Chondrocyte (in vitro differentiated cells): ENCODE measurements around the gene SEMA4D. TPM values are rescaled to one million over a fixed set of nuclear protein-coding genes. Genes with fewer than 3 reads are reported as not detected.

Source experiments
- DNase-seq: peaks from one replicate; pipeline ENCODE4 v3.0.0; 2021; ENCODE audit warnings: mixed read lengths, low spot score
- H3K27ac Mint-ChIP-seq: one replicate; pipeline ENCODE4 v1.8.0; 2021; ENCODE audit warnings: mild to moderate bottlenecking, moderate library complexity, mixed read lengths; ENCODE audit not compliant: unreplicated experiment
- H3K27me3 Mint-ChIP-seq: 2 replicates; pipeline ENCODE4 v1.8.0; 2021; ENCODE audit warnings: low read depth, mixed read lengths
- H3K36me3 Mint-ChIP-seq: 2 replicates; pipeline ENCODE4 v1.8.0; 2021; ENCODE audit warnings: low read depth, mixed read lengths
- H3K4me1 Mint-ChIP-seq: 2 replicates; pipeline ENCODE4 v1.8.0; 2021; ENCODE audit warnings: low read depth, mild to moderate bottlenecking, mixed read lengths
- H3K4me3 Mint-ChIP-seq: one replicate; pipeline ENCODE4 v1.8.0; 2021; ENCODE audit warnings: mild to moderate bottlenecking, moderate library complexity, mixed read lengths; ENCODE audit not compliant: unreplicated experiment
- H3K9me3 Mint-ChIP-seq: 2 replicates; pipeline ENCODE4 v1.8.0; 2021; ENCODE audit warnings: low read depth, mixed read lengths
- total RNA-seq: library from RNA; stranded (reverse); gene quantifications from 3 replicates; pipeline ENCODE4 v1.2.1, GENCODE V29; 2021
- TF ChIP-seq, protein P1 (sequence below): fragments of 200-600 bp; sonication (generic); IDR thresholded peaks from 2 replicates; pipeline ENCODE4 v1.5.0; 2021; ENCODE audit warnings: antibody characterized with exemption, mild to moderate bottlenecking, moderate library complexity

SEMA4D gene
- total RNA-seq, 1 donor from 2014 or later, result 3.8 TPM

DNA sequence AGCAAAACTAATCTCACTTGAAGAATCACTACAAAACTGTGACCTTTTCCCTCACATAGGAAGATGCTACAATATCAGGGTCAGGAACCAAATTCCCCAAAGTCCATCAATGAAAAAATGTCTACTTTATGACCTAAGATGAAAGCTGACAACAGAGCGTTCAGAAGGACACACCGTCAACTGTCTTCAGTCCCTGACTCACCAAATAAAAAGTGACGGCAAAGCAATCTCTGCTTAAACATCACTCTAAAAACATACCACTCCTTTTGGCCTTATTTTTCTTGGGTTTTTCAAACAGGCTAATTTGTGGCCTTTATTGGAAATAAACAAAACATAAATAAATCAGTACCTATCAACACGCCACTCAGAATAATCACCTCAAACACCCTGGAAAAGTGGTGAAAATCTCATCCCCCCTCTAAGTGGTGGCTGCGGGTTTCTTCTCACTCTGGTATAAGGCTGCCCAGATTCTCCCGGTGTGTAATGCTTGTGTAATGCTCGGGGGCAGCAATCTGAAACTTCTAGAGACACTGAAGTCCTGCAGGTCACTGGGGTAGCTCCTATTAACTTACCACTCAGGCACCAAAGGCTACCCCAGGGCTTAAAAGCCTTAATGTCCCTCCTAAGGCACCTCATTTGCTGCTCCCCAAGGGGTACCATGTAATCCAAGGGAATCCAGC is 29.5 kb downstream of the SEMA4D start:
- no peak overlapping the region for H3K27ac Mint-ChIP-seq
- no peak for DNase-seq
- H3K4me1 Mint-ChIP-seq, result no peaks in the 10 kb centered on the region
- no peaks in the 10 kb centered on the region for H3K36me3 Mint-ChIP-seq
- H3K4me3 Mint-ChIP-seq, result no peak overlapping the region
- H3K9me3 Mint-ChIP-seq, result no peaks in the 10 kb centered on the region
- no peaks in the 10 kb centered on the region for H3K27me3 Mint-ChIP-seq
- TF ChIP-seq, protein P1, sequence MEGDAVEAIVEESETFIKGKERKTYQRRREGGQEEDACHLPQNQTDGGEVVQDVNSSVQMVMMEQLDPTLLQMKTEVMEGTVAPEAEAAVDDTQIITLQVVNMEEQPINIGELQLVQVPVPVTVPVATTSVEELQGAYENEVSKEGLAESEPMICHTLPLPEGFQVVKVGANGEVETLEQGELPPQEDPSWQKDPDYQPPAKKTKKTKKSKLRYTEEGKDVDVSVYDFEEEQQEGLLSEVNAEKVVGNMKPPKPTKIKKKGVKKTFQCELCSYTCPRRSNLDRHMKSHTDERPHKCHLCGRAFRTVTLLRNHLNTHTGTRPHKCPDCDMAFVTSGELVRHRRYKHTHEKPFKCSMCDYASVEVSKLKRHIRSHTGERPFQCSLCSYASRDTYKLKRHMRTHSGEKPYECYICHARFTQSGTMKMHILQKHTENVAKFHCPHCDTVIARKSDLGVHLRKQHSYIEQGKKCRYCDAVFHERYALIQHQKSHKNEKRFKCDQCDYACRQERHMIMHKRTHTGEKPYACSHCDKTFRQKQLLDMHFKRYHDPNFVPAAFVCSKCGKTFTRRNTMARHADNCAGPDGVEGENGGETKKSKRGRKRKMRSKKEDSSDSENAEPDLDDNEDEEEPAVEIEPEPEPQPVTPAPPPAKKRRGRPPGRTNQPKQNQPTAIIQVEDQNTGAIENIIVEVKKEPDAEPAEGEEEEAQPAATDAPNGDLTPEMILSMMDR, result no peak

GRCh38 chr9:89467278-89467625 is 30.7 kb downstream of the SEMA4D start:
- Mint-ChIP-seq H3K9me3 (no peaks in the 10 kb centered on the region), H3K36me3 (no peaks in the 10 kb centered on the region), H3K4me3 (no peak overlapping the region), H3K27ac (no peak overlapping the region), H3K4me1 (peaks cover 2% of the 10 kb centered on the region), H3K27me3 (no peaks in the 10 kb centered on the region)
- no peak for DNase-seq
- TF ChIP-seq, protein P1, result no peak

DNA sequence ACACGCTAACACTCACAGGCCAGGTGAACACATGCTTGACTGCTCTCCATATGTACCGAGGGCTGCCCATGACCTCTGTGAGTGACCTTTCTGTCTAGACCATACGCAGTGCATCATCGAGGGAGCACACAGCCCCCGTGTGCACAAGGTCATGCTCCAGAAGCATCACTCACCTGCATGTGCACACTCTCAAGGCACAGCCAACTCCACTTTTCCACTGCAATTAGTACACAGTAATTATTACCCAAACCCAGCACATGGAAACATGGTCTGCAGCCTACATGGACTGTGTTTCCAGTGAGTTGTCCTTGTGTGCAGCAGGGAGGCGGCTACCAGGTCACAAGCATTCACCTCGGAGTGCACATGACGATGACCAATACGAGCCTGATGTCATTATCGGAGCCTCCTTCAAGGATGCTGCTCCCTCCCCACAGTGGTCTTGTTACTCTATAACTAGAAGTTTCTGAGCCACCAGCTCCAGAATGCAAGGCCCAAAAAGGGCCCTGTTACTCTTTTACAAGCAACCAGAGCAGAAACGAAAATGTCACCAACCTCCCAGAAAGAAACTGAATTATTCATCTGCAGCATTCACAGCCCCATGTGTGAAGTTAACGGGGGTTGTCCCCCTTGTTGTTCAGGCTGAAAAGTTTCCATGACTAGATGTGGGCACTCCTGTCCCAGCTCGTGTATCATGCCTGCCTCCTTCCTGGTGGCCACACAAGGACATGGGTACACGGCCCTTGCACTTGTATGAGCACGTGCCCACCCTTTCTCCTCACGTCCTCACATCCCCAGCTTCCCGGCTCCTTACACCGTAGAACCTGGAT is 31.2 kb downstream of the SEMA4D start:
- no peaks in the 10 kb centered on the region for H3K9me3 Mint-ChIP-seq
- H3K4me3 Mint-ChIP-seq, result no peak overlapping the region
- no peak overlapping the region for H3K27ac Mint-ChIP-seq
- no peak for DNase-seq
- peaks cover 7% of the 10 kb centered on the region for H3K4me1 Mint-ChIP-seq
- no peaks in the 10 kb centered on the region for H3K36me3 Mint-ChIP-seq
- no peaks in the 10 kb centered on the region for H3K27me3 Mint-ChIP-seq
- TF ChIP-seq, protein P1, result no peak

GRCh38 chr9:89465726-89466308 is 32.1 kb downstream of the SEMA4D start:
- Mint-ChIP-seq H3K4me3 (no peak overlapping the region), H3K27me3 (no peaks in the 10 kb centered on the region), H3K27ac (no peak overlapping the region), H3K36me3 (no peaks in the 10 kb centered on the region), H3K4me1 (peaks cover 14% of the 10 kb centered on the region), H3K9me3 (no peaks in the 10 kb centered on the region)
- no peak for DNase-seq
- TF ChIP-seq, protein P1, result no peak

DNA sequence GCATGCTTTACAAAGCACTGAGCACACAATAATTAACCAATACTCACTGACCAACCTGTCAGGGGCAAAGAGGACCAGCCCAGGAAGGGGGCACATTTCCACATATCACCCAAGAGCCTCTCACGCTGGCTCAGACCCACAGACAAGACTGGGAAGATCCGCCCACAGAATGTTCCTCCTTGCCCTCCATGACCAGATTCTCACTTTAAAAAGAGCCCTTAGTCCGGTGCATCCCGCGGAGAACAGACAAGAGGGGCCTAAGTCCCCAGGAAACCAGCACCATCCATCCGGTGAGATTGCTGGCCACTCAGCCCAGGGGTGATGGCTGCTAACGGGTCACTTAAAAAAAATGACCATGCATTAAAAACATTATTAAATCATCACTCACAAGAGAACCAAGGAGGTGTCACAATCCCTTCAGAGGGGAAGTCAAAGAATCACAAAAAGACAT is 32.9 kb downstream of the SEMA4D start:
- Mint-ChIP-seq H3K4me1 (peaks cover 15% of the 10 kb centered on the region), H3K4me3 (no peak overlapping the region), H3K27ac (no peak overlapping the region), H3K36me3 (no peaks in the 10 kb centered on the region), H3K9me3 (no peaks in the 10 kb centered on the region), H3K27me3 (no peaks in the 10 kb centered on the region)
- TF ChIP-seq, protein P1, result no peak
- DNase-seq, result no peak
